Activated CD8-positive, alpha-beta memory T cell treated with anti-CD3 and anti-CD28 coated beads for 1 hour (primary cell): Measurements from ENCODE around the gene AKAP1.
"Not testable (repeated sequence)": the region's sequence is repeated elsewhere in the genome, so short reads cannot be mapped to it uniquely, and the experiment has no call there.

Experiments used
- DNase-seq, 2 donors: peaks; one replicate each; pipeline ENCODE4 v3.0.0-alpha.2; 2020; ENCODE audit warnings: low read depth in 1 of 2; ENCODE audit errors: extremely low read depth in 1 of 2

The AKAP1 gene

DNA sequence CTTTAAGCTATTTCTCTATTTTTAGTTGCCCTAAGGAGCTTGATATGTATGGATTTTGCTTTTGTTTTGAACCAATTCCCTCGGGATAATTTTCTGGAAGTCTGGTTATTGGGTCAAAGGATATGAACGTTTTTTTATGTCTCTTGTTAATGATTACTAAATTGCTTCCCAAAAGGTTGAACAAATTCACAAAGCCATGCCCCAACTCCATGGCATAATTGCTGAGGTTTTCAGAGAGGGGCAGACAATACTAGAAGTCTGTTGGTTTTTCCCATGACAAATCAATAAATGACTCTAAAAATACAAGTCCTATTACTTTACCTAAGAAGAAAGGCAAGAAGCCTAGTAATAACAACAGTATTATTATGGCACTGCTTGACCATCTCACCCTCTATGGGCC lies 11.4 kb upstream of the AKAP1 start:
- no peak for DNase-seq

DNA sequence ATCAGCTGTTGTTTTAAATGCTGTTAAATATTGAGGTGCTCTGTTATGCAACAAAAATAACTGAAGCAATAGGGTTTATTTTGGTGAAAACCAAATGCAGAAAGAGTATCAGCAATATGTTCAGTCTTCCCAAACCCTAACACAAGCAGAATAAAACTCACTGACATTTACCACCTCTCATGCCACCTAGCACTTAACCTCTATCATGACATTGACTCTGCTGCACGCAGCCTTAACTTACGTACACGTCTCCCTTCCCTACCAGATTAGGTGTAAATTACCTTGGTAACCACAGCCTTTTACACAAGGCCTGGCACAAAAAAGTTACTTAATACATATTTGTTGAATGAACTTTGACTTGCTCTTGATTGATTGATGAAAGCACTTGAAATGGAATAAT lies 9.9 kb upstream of the AKAP1 start:
- DNase-seq = no peak

DNA sequence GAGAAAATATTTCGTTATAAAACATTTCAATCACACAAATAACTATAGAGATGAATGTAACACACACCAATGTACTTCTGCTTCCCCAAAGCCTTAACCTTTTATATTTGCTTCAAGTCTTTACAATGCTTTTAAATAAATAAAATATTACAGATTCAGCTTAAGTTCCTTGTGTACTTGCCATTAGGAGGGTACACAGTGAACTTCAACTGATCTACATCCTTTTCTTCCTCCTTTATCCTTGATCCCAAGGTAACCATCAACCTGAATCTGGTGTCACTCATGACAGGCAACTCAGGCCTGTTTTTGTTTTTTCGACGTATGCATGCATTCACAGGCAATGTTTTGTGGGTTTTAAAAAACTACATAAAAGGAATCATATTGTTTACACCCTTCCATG lies 9.3 kb upstream of the AKAP1 start:
- no peak for DNase-seq

DNA sequence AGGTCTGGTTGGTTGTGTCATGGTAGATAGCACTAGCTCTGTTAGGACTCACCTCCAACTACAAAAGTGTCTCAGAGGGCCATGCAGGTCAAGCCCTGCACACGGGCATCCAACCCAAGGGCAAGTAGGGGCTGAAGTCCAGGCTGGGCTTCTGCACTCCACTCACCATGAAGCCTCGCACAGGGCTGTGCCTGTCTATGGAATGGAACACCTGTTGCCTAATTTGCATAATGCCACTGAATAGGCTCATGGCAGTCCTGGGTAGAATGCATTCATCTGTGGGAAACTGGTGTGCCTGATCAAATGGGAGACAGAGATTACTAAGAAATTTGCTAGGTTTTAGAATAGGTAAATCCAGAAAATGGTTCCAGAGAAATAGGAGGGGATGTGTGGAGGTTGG lies 8.0 kb upstream of the AKAP1 start:
- no peak for DNase-seq

DNA sequence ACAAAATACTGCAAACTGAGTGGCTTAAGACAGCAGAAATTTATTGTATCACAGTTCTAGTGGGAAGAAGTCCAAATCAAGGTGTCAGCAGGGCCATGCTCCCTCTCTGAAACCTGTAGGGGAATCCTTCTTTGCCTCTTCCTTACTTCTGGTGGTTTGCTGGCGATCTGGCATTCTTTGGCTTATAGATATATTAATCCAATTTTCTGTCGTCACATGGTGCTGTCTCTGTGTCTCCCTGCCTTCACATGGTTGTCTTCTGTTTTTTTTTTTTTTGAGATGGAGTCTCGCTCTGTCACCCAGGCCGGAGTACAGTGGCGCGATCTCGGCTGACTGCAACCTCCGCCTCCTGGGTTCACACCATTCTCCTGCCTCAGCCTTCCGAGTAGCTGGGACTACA lies 6.8 kb upstream of the AKAP1 start:
- no peak for DNase-seq

DNA sequence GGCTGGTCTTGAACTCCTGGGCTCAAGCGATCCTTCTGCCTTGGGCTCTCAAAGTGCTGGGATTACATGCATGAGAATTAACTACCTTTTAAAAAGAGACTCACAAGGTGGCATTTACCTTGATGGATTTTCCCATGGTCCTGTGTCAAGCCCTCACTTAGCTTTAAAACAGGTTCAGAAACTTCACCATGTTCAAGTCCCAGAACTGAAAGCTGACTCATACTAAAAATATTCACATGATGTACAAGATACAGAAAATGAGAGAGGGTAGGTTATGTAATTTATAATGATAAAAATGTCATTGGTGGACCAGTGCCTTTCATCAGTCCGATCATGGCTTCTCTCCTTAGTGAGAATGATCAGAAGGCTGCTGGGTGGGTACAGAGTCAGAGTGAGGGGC lies 4.3 kb upstream of the AKAP1 start:
- no peak for DNase-seq

DNA sequence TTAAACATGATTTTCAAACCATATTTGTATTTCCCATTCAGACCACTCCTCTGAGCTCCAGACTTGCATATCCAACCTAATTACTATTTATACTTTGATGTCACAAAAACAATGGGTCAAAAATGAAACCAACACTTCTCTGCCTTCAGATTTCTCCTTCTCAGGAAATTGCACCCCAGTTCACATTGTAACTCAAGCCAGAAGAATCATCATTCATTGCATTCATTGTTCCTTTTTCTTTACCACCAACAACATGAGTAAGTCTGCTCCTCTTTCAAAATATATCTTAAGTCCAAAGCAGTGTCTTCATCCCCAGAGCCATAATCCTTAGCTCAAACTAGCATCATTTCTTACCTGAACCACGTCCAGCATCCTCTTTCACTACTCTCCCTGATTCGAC lies 2.6 kb upstream of the AKAP1 start:
- no peak for DNase-seq

DNA sequence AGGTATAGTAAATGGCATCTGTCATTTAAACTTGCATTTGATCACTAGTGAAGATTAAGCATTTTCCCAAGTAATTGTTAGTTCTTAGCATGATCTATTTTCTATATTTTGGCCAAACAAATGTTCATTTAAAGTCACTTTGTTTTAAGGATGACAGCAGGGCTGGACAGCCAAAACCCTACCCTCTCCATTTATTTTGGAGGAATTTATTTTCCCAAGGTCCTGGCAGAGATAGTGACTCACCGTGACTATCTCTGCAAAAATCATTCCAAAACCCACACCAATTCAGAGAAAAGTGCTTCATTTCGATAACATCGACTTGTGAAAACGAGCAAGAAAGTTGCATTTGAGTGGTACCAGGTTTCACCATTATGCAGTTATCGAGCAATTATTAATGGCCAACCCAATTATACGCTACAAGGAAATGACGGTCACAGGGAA lies 665 bp upstream of the AKAP1 start:
- no peak for DNase-seq

DNA sequence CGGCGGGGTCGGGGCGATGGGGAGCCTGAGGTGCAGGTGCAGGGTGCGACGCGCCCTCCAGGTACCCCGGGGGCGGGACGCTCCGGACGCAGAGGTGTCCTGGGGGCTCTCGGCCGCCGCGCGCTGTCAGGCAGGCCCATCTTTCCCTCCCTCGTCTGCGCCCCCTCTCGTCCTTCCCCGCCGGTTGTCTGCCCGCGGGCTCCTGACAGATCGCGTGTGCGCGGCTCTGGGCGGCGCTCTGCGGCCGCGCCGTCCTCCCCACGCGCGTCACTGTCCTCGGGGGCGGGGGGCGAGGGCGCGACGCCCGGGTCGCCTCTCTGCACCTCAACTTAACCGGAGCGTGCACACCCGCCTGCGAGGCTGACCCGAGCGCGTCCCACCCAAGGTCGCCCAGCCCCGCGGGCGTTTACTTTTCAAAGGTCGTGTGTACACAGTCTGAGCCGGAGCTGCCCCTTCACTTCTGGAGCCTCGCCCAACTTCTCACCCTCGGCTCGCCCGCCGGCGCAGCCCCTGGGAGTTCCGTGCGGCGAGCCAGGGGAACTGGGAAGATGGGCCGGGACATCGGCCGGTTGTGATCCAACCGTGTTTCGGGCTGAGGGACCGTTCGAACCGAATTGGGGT lies 512 bp downstream of the AKAP1 start:
- DNase-seq = peak; percentile 21 to 41

DNA sequence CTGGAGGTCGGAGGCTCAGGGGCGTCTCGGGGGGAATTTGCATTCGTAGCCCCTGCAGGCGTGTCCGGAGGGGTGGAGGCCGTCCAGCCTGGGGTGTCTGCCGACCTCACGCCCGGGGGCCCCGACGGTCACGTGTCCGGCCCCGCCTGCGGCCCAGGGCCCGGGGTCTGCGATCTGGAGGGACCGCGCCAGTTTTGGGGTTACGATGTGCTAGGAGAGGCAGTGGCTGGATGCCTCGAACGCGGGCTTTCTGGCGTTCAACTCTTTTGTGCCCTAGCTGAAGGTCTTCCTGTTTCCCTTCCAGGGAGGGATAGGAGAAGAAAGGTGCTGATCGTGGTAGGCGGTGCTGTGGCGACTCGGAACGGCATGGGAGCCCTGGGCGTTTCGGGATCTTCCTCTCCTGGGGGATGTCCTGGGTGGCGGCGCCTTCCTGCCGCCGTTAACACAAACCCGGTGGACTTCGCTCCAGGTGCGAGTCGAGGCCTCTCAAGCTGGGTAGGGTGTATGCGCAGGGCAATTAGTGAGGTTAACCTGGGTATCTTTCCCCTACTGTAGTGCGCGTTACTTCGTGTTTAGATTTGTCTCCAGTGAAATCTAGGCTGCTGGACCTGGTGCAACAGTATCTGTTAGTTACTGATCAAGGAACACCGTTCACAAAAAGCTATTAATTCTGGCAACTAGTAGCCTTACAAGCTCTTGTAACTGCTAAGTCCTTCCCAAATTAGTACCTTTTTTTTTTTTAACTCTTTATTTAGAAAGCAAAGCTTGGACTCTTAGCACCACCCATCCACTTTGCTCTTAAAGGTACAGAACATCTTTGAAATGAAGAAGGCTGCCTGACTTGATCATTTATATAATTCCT lies 1.3 kb downstream of the AKAP1 start:
- DNase-seq = peak in 1 of 2 donors; percentile 4

DNA sequence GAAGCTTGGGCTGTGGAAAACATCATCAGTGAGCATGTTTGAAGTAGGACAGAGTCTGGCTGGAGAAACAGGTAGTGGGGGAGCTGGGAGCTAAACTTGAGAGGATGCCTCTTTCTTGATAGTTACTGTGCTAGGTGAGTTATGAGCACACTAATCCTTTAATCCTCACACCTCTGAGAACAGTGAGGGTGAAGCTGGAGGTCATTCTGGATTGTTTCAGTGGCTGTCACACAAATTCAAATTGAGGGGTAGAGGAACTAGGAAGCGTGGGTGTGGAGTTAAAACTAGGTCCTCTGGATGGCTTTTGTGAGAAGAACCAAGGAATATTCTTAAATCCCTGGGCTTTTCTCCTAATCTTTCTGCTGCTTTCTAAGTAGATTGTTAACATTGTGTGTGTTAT lies 3.3 kb downstream of the AKAP1 start:
- DNase-seq = no peak

DNA sequence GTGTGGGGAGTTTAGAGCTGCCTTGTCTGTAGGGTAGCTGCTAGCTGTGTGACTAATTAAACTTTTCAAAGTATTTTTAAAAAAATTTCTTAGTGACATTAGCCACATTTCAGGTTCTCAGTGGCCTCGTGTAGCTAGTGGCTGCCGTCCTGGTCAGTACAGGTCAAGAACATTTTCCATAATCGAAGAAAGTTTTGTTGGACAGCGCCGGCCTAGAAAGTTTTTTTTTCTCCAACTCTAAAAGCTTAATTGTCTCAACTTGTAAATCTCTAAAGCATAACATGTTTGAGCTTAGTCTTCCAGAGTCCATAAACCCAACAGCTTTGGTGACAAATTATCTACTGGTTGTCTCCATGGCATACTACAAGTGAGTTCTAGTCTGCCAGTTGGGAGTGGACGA lies 4.3 kb downstream of the AKAP1 start:
- no peak for DNase-seq

DNA sequence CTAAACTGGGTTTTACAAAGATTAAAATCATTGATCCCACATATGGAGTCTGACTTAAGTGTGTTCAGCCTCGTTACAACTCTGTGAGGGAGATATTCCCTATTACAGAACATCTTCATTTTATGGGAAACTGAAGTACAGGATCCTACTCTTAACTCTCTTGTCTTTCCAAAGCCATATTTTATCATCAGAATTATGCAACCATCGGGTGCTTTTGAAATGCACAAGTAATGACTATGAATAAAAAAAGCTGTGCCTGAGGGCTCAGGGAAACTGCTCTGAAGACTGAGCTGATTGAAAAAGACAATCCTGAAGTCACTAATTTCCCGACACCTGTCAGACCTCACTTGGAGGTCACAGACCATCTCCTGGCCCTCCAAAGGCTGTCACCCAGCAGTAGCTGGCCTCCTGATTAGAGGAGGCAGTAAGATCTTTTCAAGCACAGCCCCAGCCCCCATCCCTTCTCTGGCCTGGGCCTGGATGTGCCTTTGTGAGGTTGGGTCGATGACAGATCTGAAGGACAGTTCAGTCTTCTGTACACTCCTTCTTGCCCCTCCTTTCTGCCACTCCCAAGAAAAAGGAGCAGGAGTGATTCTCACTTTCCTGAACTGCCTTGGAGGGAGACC lies 5.6 kb downstream of the AKAP1 start:
- DNase-seq = no peak

DNA sequence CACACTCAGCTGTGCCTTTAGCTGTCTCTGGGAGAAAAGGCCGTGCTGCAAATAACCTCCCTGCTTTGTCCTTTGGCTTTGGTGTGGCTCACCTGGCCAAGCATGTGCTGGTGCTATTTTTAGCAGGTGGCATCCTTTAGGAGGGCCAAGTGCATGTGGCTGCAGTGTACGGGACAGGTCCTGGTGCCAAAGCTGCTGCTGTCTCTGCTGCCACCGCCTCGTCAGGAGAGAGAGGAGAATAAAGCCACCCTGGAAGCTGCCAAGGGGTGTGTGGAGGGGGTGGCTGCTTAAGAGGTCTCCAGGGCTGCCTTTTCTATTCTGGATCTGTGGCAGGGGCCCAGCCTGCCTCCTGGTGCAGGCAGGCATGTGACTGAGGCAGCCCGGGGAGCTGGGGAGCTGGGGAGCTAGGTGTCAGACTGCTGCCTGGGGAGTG lies 6.2 kb downstream of the AKAP1 start:
- no peak for DNase-seq

DNA sequence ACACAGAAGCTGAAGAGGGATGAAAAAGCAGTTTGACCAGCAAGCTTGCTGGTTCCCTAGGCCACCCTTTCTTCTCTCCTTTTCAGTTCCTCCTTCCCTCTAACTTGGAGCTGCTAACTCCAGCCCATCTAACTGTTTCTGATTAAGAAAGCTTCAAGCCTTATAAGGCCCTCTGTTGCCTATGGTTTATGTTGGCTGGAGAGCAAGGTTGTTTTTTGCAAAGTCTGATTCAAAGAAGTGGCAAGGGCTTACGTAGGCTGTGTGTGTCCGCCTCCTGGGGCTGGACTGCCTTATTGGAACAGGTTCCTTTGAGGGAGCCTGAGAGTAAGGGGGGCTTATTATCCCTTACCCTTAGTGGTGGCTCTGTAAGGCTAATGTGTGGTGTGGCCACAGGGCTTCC lies 7.1 kb downstream of the AKAP1 start:
- no peak for DNase-seq

DNA sequence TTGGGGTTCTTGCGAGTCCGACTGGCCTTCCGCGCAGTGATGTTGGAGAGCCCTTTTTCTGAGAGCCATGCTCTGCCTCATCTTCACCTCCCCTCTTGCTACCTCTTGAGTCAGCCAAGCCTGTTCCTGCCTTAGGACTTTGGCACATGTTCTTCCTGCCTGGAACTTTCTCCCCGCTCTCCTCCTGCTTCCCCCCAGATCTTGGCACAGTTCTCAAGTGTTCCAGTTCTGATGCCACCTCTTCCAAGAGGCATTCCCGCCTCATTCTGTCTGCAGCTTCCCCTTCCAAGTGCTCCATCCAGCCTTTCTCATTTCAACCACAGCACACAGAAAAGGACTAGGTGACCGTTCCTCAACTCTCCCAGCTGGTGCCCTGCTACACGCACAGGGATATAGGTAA lies 7.7 kb downstream of the AKAP1 start:
- DNase-seq = no peak

DNA sequence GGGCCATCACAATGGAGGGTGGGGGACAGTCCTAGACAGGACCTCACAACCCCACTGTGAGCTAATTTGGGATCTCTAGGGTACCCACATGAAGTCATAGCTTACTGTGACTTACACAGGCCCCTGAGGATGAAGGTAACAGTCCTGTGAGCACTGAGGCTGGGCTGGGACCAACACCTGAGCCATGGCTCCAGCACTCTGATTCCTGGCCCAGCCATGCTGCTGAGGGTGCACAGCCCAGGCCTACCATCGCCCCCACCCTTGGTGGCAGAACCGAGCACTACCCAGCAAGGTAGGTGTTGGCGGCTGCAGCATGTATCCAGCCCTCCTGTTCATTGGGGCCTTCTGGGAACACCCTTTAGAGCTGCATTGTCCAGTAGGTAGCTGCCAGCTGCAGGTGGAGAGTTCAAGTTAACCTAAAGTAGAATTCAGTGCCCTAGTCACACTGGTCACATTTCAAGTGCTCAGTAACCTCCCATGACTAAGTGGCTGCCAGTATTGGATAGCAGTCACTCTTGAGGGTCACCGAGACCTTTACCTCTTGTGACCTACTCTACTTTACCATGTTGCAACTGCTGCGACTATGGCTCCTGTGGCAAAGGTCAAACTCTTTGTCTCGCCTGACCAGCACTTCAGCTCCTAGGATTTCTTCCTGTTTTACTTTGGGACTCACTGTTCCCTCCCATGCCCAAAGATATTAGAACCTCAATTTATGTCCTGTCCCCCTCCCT lies 11.6 kb downstream of the AKAP1 start:
- no peak for DNase-seq

DNA sequence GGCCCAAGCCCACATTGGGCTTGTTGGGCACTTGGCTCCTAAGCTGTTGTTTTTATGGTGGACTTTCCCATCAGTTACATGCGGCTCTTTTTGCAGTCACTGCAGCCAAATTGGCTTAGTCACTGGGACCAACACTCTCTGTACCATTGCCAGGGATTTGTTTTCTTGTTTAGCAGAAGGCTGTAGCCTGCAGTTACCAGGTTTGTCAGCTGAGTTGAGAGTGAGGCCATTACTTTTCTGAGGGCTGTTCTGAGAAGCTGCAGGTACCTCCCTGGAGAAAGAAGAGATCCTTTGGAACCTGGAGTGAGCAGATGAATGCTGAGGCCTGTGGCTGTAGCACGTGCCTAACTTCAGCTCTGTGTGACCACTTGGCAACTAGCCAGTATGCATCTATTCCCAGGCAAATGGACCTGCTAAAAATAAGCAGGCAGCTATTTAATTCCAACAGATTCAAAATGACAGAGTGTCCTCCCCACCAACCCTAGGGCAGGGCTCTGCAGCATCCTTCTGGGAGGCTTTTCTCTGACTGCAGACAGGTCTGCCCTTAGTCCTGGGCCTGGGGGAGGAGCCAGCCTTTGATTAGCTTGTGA lies 12.9 kb downstream of the AKAP1 start:
- no peak for DNase-seq

DNA sequence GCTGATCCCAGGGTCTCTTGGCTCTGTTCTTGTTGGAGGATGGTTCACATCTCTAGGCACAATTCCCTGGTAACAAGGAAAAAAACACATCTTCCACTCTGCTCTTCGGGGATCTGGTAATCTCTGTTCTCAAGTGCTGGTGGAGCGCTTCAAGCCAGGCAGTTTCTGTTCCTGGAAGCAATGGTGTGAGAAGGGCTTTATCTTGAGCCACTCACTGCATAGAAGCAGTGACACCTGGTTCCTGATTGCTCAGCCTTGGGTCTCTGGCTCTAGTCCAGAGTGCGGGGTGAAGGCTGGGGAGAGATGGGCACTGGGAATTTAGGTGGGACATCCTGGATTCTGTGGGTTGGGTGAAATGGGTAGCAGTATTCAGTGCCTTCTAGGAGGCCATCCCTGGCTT lies 14.1 kb downstream of the AKAP1 start:
- DNase-seq = no peak

DNA sequence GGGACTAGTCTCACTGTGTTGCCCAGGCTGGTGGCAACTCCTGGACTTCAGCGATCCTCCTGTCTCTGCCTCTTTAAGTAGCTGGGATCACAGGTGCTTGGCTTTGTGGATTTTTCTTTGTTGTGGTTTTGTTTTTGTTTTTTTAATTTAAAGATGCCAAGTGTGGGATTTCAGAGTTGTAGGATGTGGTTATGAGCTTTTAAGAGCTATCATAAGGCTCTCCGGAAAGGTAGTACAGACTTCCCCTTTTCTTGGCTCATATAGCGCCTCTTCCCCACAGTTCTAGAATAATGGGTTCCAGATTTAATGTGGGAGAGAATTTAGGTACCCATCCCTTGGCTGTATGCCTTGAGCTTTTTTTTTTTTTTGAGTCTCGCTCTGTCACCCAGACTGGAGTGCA lies 17.1 kb downstream of the AKAP1 start:
- no peak for DNase-seq

DNA sequence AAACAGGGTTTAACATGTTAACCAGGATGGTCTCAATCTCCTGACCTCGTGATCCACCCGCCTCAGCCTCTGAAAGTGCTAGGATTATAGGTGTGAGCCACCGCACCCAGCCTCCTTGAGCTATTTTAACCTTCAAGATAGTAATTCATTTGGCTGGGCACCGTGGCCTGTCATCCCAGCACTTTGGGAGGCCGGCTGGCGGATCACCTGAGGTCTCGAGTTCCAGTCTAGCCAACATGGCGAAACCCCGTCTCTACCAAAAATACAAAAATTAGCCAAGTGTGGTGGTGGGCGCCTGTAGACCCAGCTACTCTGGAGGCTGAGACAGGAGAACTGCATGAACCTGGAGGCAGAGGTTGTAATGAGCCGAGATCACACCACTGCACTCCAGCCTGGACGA lies 17.6 kb downstream of the AKAP1 start:
- DNase-seq = not testable (repeated sequence)
